ENCODE data around the gene SAMSN1.
A peak's percentile ranks its signal among the peaks of the same experiment; 100 is the strongest.

Gene SAMSN1

GRCh38 chr21:14582934-14583628, 37.0 kb upstream of the SAMSN1 start:
- no peaks in the 10 kb centered on the region for H3K36me3 Mint-ChIP-seq (ENCODE audit: insufficient read depth)
- DNase-seq = no peak
- no peaks in the 10 kb centered on the region for H3K9me3 Mint-ChIP-seq
- ATAC-seq (replicated peaks) = no peak
- peaks cover 5 to 6% of the 10 kb centered on the region in 2 donors for H3K4me1 Mint-ChIP-seq (ENCODE audit: low read depth in 2 of 2)
- peak overlapping the region in 1 of 2 donors; percentile 70 for H3K27ac Mint-ChIP-seq
- no peaks in the 10 kb centered on the region for H3K27me3 Mint-ChIP-seq
- H3K4me3 Mint-ChIP-seq = no peak overlapping the region

- H3K4me1 Mint-ChIP-seq (ENCODE audit: low read depth in 2 of 2) = peaks cover 5 to 6% of the 10 kb centered on the region in 2 donors
- H3K27ac Mint-ChIP-seq = peak overlapping the region; percentile 4 to 24
- H3K4me3 Mint-ChIP-seq = peak overlapping the region; percentile 42
- no peaks in the 10 kb centered on the region for H3K36me3 Mint-ChIP-seq (ENCODE audit: insufficient read depth)
- DNase-seq (no peak), ATAC-seq (replicated peaks) (peak; percentile 88)
- H3K27me3 Mint-ChIP-seq = no peaks in the 10 kb centered on the region
- H3K9me3 Mint-ChIP-seq = no peaks in the 10 kb centered on the region
These were observed 35.9 kb upstream of the SAMSN1 start for GRCh38 chr21:14581902-14582457.

- Mint-ChIP-seq H3K27ac (no peak overlapping the region), H3K4me1 (ENCODE audit: low read depth in 2 of 2) (peaks cover 4 to 14% of the 10 kb centered on the region in 2 donors), H3K9me3 (no peaks in the 10 kb centered on the region), H3K36me3 (ENCODE audit: insufficient read depth) (no peaks in the 10 kb centered on the region), H3K4me3 (no peak overlapping the region), H3K27me3 (no peaks in the 10 kb centered on the region)
- no peak for ATAC-seq (replicated peaks)
- no peak for DNase-seq
These were observed 27.1 kb upstream of the SAMSN1 start for GRCh38 chr21:14573244-14573643.

GRCh38 chr21:14572204-14572780, 26.2 kb upstream of the SAMSN1 start:
- peak overlapping the region in 1 of 2 donors; percentile 4 for H3K27ac Mint-ChIP-seq
- H3K4me3 Mint-ChIP-seq = no peak overlapping the region
- no peaks in the 10 kb centered on the region for H3K9me3 Mint-ChIP-seq
- DNase-seq = no peak
- H3K4me1 Mint-ChIP-seq (ENCODE audit: low read depth in 2 of 2) = peaks cover 4 to 14% of the 10 kb centered on the region in 2 donors
- no peak for ATAC-seq (replicated peaks)
- no peaks in the 10 kb centered on the region for H3K36me3 Mint-ChIP-seq (ENCODE audit: insufficient read depth)
- H3K27me3 Mint-ChIP-seq = no peaks in the 10 kb centered on the region

GRCh38 chr21:14569868-14570267, 23.8 kb upstream of the SAMSN1 start:
- Mint-ChIP-seq H3K4me3 (no peak overlapping the region), H3K9me3 (no peaks in the 10 kb centered on the region), H3K36me3 (ENCODE audit: insufficient read depth) (no peaks in the 10 kb centered on the region), H3K4me1 (ENCODE audit: low read depth in 2 of 2) (peaks cover 4 to 14% of the 10 kb centered on the region in 2 donors), H3K27me3 (no peaks in the 10 kb centered on the region), H3K27ac (peak overlapping the region in 1 of 2 donors; percentile 0)
- DNase-seq (peak in 2 of 3 experiments; percentile 1 to 8), ATAC-seq (replicated peaks) (peak; percentile 59)

- Mint-ChIP-seq H3K27me3 (no peaks in the 10 kb centered on the region), H3K9me3 (no peaks in the 10 kb centered on the region), H3K36me3 (ENCODE audit: insufficient read depth) (no peaks in the 10 kb centered on the region), H3K27ac (peak overlapping the region in 1 of 2 donors; percentile 0), H3K4me1 (ENCODE audit: low read depth in 2 of 2) (peaks cover 4 to 14% of the 10 kb centered on the region in 2 donors), H3K4me3 (no peak overlapping the region)
- no peak for DNase-seq
- ATAC-seq (replicated peaks) = no peak
These were observed 23.0 kb upstream of the SAMSN1 start for GRCh38 chr21:14569026-14569621.

- no peak for DNase-seq
- peak overlapping the region in 1 of 2 donors; percentile 69 for H3K27ac Mint-ChIP-seq
- H3K4me3 Mint-ChIP-seq = no peak overlapping the region
- H3K9me3 Mint-ChIP-seq = no peaks in the 10 kb centered on the region
- no peaks in the 10 kb centered on the region for H3K36me3 Mint-ChIP-seq (ENCODE audit: insufficient read depth)
- H3K27me3 Mint-ChIP-seq = no peaks in the 10 kb centered on the region
- H3K4me1 Mint-ChIP-seq (ENCODE audit: low read depth in 2 of 2) = peaks cover 4 to 14% of the 10 kb centered on the region in 2 donors
- no peak for ATAC-seq (replicated peaks)
These were observed 21.5 kb upstream of the SAMSN1 start for GRCh38 chr21:14567331-14568279.

- Mint-ChIP-seq H3K36me3 (ENCODE audit: insufficient read depth) (no peaks in the 10 kb centered on the region), H3K27ac (peak overlapping the region in 1 of 2 donors; percentile 69), H3K4me3 (no peak overlapping the region), H3K4me1 (ENCODE audit: low read depth in 2 of 2) (peaks cover 1 to 10% of the 10 kb centered on the region in 2 donors), H3K27me3 (no peaks in the 10 kb centered on the region), H3K9me3 (no peaks in the 10 kb centered on the region)
- DNase-seq (no peak), ATAC-seq (replicated peaks) (no peak)
These were observed 20.8 kb upstream of the SAMSN1 start for GRCh38 chr21:14566894-14567293.

GRCh38 chr21:14562959-14563358, 16.8 kb upstream of the SAMSN1 start:
- Mint-ChIP-seq H3K36me3 (ENCODE audit: insufficient read depth) (peaks cover 3% of the 10 kb centered on the region), H3K4me3 (no peak overlapping the region), H3K9me3 (peaks cover 0 to 9% of the 10 kb centered on the region in 2 donors), H3K27me3 (peaks cover 0 to 1% of the 10 kb centered on the region in 2 donors), H3K27ac (no peak overlapping the region), H3K4me1 (ENCODE audit: low read depth in 2 of 2) (peaks cover 0 to 6% of the 10 kb centered on the region in 2 donors)
- no peak for DNase-seq
- no peak for ATAC-seq (replicated peaks)

- Mint-ChIP-seq H3K9me3 (peaks cover 0 to 9% of the 10 kb centered on the region in 2 donors), H3K27me3 (peaks cover 0 to 8% of the 10 kb centered on the region in 2 donors), H3K4me1 (ENCODE audit: low read depth in 2 of 2) (peaks cover 4 to 11% of the 10 kb centered on the region in 2 donors), H3K27ac (peak overlapping the region in 1 of 2 donors; percentile 32), H3K36me3 (ENCODE audit: insufficient read depth) (peaks cover 3% of the 10 kb centered on the region), H3K4me3 (no peak overlapping the region)
- peak; percentile 36 for ATAC-seq (replicated peaks)
- DNase-seq = no peak
These were observed 14.4 kb upstream of the SAMSN1 start for GRCh38 chr21:14560555-14560954.

GRCh38 chr21:14560139-14560538, 14.0 kb upstream of the SAMSN1 start:
- Mint-ChIP-seq H3K27ac (peak overlapping the region in 1 of 2 donors; percentile 32), H3K36me3 (ENCODE audit: insufficient read depth) (peaks cover 3% of the 10 kb centered on the region), H3K9me3 (peaks cover 0 to 9% of the 10 kb centered on the region in 2 donors), H3K27me3 (peaks cover 0 to 8% of the 10 kb centered on the region in 2 donors), H3K4me1 (ENCODE audit: low read depth in 2 of 2) (peaks cover 7 to 11% of the 10 kb centered on the region in 2 donors), H3K4me3 (no peak overlapping the region)
- DNase-seq (no peak), ATAC-seq (replicated peaks) (no peak)

GRCh38 chr21:14559102-14559501, 13.0 kb upstream of the SAMSN1 start:
- peaks cover 10 to 11% of the 10 kb centered on the region in 2 donors for H3K4me1 Mint-ChIP-seq (ENCODE audit: low read depth in 2 of 2)
- peaks cover 0 to 9% of the 10 kb centered on the region in 2 donors for H3K9me3 Mint-ChIP-seq
- H3K4me3 Mint-ChIP-seq = no peak overlapping the region
- ATAC-seq (replicated peaks) = no peak
- no peak overlapping the region for H3K27ac Mint-ChIP-seq
- DNase-seq = no peak
- H3K36me3 Mint-ChIP-seq (ENCODE audit: insufficient read depth) = peaks cover 3% of the 10 kb centered on the region
- peaks cover 0 to 8% of the 10 kb centered on the region in 2 donors for H3K27me3 Mint-ChIP-seq

- H3K36me3 Mint-ChIP-seq (ENCODE audit: insufficient read depth) = peaks cover 3% of the 10 kb centered on the region
- ATAC-seq (replicated peaks) (no peak), DNase-seq (no peak)
- H3K9me3 Mint-ChIP-seq = peaks cover 0 to 9% of the 10 kb centered on the region in 2 donors
- peaks cover 0 to 8% of the 10 kb centered on the region in 2 donors for H3K27me3 Mint-ChIP-seq
- no peak overlapping the region for H3K4me3 Mint-ChIP-seq
- H3K27ac Mint-ChIP-seq = no peak overlapping the region
- H3K4me1 Mint-ChIP-seq (ENCODE audit: low read depth in 2 of 2) = peaks cover 10 to 11% of the 10 kb centered on the region in 2 donors
These were observed 11.3 kb upstream of the SAMSN1 start for GRCh38 chr21:14557413-14557812.
